SK-N-SH (cell line): Measurements from ENCODE around the gene CNST. TPM values are rescaled to one million over a fixed set of nuclear protein-coding genes. Genes with fewer than 3 reads are reported as not detected.

ENCODE experiments used
- CTCF ChIA-PET: fragments of 300-600, 350-600 bp; formaldehyde crosslinking; extraction: SDS; loops from one replicate; lab custom pipeline; 2021; lab: Yijun Ruan, JAX
- POLR2A ChIA-PET: fragments of 350-600 bp; sonication (Branson Sonifier 250); formaldehyde crosslinking; extraction: SDS; loops from one replicate; lab custom pipeline; 2020; ENCODE audit warnings: antibody characterized with exemption, inconsistent platforms; lab: Yijun Ruan, JAX
- DNase-seq: peaks from one replicate; pipeline ENCODE4 v3.0.0; 2012
- H2AFZ ChIP-seq: fragments of 200-600 bp; sonication (generic); 2 replicates; pipeline ENCODE4 v1.8.1; 2016; ENCODE audit warnings: antibody characterized with exemption, mild to moderate bottlenecking, low read depth
- H3F3A ChIP-seq: fragments of 200-600 bp; sonication (generic); replicated peaks from 2 replicates; pipeline ENCODE3; 2016; ENCODE audit warnings: antibody characterized with exemption, mild to moderate bottlenecking; ENCODE audit not compliant: insufficient read depth
- H3K27ac ChIP-seq, 2 experiments: fragments of 200-500 bp in 1 of 2; fragments of 200-600 bp in 1 of 2; sonication (Bioruptor generic) in 1 of 2; sonication (generic), shearing (Covaris generic) in 1 of 2; 2 replicates each; pipeline versions ENCODE4 v1.5.1 to v1.6.1; 2014 to 2016; ENCODE audit warnings: low read depth in 2 of 2, inconsistent platforms in 1 of 2, low read length in 1 of 2, mild to moderate bottlenecking in 1 of 2, mixed read lengths in 1 of 2
- H3K27me3 ChIP-seq: fragments of 200-600 bp; sonication (generic), shearing (Covaris generic); 2 replicates; pipeline ENCODE4 v1.6.1; 2016; ENCODE audit warnings: mixed run types; ENCODE audit not compliant: insufficient read depth
- H3K36me3 ChIP-seq, 2 experiments: fragments of 200-500 bp in 1 of 2; fragments of 200-600 bp in 1 of 2; sonication (Bioruptor generic) in 1 of 2; sonication (generic) in 1 of 2; replicated peaks in 1 of 2; 2 replicates each; pipeline versions ENCODE3 to v1.5.1; 2014 to 2016; ENCODE audit warnings: low read length in 1 of 2, mild to moderate bottlenecking in 1 of 2; ENCODE audit not compliant: insufficient read depth in 2 of 2, control insufficient read depth in 1 of 2
- H3K4me1 ChIP-seq, 2 experiments: fragments of 200-500 bp in 1 of 2; fragments of 200-600 bp in 1 of 2; sonication (Bioruptor generic) in 1 of 2; sonication (generic), shearing (Covaris generic) in 1 of 2; 2 replicates each; pipeline versions ENCODE4 v1.5.1 to v1.6.1; 2014 to 2016; ENCODE audit warnings: low read depth in 1 of 2, low read length in 1 of 2, mixed run types in 1 of 2; ENCODE audit not compliant: insufficient read depth in 2 of 2, control insufficient read depth in 1 of 2
- H3K4me2 ChIP-seq: fragments of 200-600 bp; sonication (generic), shearing (Covaris generic); 2 replicates; pipeline ENCODE4 v1.6.1; 2017; ENCODE audit warnings: mixed run types
- H3K4me3 ChIP-seq, 2 experiments: fragments of 200-500 bp in 1 of 2; fragments of 200-600 bp in 1 of 2; sonication (Bioruptor generic) in 1 of 2; sonication (generic), shearing (Covaris generic) in 1 of 2; 2 replicates each; pipeline versions ENCODE4 v1.5.1 to v1.8.1; 2014 to 2016; ENCODE audit warnings: low read depth in 2 of 2, inconsistent platforms in 1 of 2, low read length in 1 of 2, mild to moderate bottlenecking in 1 of 2, mixed read lengths in 1 of 2, moderate library complexity in 1 of 2
- H3K79me2 ChIP-seq: fragments of 200-600 bp; sonication (generic); 2 replicates; pipeline ENCODE4 v1.8.1; 2017; ENCODE audit warnings: mild to moderate bottlenecking; ENCODE audit not compliant: insufficient read depth
- H3K9ac ChIP-seq: fragments of 200-600 bp; sonication (generic); 2 replicates; pipeline ENCODE4 v1.6.1; 2017; ENCODE audit warnings: mixed run types
- H3K9me2 ChIP-seq: fragments of 200-600 bp; sonication (generic); 2 replicates; pipeline ENCODE4 v1.6.1; 2017; ENCODE audit warnings: mixed run types
- H3K9me3 ChIP-seq: fragments of 200-600 bp; sonication (generic); 2 replicates; pipeline ENCODE4 v1.6.1; 2017; ENCODE audit warnings: mixed run types, mild to moderate bottlenecking, moderate library complexity
- H4K20me1 ChIP-seq: fragments of 200-600 bp; sonication (generic); 2 replicates; pipeline ENCODE4 v1.6.1; 2017; ENCODE audit warnings: mild to moderate bottlenecking, mixed run types; ENCODE audit not compliant: insufficient read depth
- CHD2 ChIP-seq: fragments of 150-350 bp; IDR thresholded peaks from 2 replicates; pipeline ENCODE4 v1.6.1; 2018; ENCODE audit warnings: low read length; ENCODE audit not compliant: partially characterized antibody
- ELF1 ChIP-seq: IDR thresholded peaks from 2 replicates; pipeline ENCODE4 v1.4.0; 2012
- EP300 ChIP-seq, 2 experiments: IDR thresholded peaks; 2 replicates each; pipeline versions ENCODE4 v1.4.0 to v1.6.1; 2012; ENCODE audit warnings: borderline replicate concordance in 1 of 2, low read depth in 1 of 2, low read length in 1 of 2
- EZH2phosphoT487 ChIP-seq: fragments of 200-600 bp; sonication (generic); IDR thresholded peaks from 2 replicates; pipeline ENCODE4 v1.6.1; 2017; ENCODE audit warnings: low read depth, mixed run types, mild to moderate bottlenecking, antibody characterized with exemption, moderate library complexity, borderline replicate concordance
- FOXJ3 ChIP-seq: sonication (generic); formaldehyde crosslinking; IDR thresholded peaks from 2 replicates; pipeline ENCODE4 v1.5.1; 2020; ENCODE audit warnings: mild to moderate bottlenecking, missing genetic modification reagents
- GATA2 ChIP-seq: sonication (generic); formaldehyde crosslinking; IDR thresholded peaks from 2 replicates; pipeline ENCODE4 v1.5.0; 2020; ENCODE audit warnings: mild to moderate bottlenecking, missing genetic modification reagents
- NFIC ChIP-seq: IDR thresholded peaks from 2 replicates; pipeline ENCODE4 v1.4.0; 2012; ENCODE audit warnings: borderline replicate concordance
- NRF1 ChIP-seq: IDR thresholded peaks from 2 replicates; pipeline ENCODE4 v1.6.1; 2012; ENCODE audit warnings: low read depth, mild to moderate bottlenecking, low read length
- RAD21 ChIP-seq: IDR thresholded peaks from 2 replicates; pipeline ENCODE4 v1.6.1; 2012; ENCODE audit warnings: mild to moderate bottlenecking, low read length
- RCOR1 ChIP-seq: fragments of 150-350 bp; IDR thresholded peaks from 2 replicates; pipeline ENCODE4 v1.6.1; 2017; ENCODE audit warnings: antibody characterized with exemption, low read length
- RXRA ChIP-seq: IDR thresholded peaks from 2 replicates; pipeline ENCODE4 v1.4.0; 2012; ENCODE audit warnings: low read depth, mild to moderate bottlenecking, borderline replicate concordance
- SMC3 ChIP-seq: IDR thresholded peaks from 2 replicates; pipeline ENCODE4 v1.6.1; 2012; ENCODE audit warnings: low read depth, low read length, improper control_type of control experiment
- TEAD4 ChIP-seq: IDR thresholded peaks from 2 replicates; pipeline ENCODE4 v1.4.0; 2012; ENCODE audit warnings: mild to moderate bottlenecking, borderline replicate concordance; ENCODE audit not compliant: insufficient read depth
- YY1 ChIP-seq: IDR thresholded peaks from 2 replicates; pipeline ENCODE4 v1.4.0; 2012; ENCODE audit warnings: low read depth, mild to moderate bottlenecking
- WGBS: methylation state at CpG from one replicate; pipeline ENCODE4 v1.1.6; 2017; ENCODE audit warnings: low lambda C conversion rate; 5-methylcytosine and 5-hydroxymethylcytosine counted together
- polyA plus RNA-seq, 3 experiments: library from polyadenylated mRNA; depleted of rRNA; stranded (reverse); fragments of >200 nt; gene quantifications; 2 replicates each; pipeline ENCODE4 v1.2.3, GENCODE V29; 2012
- TF ChIP-seq, protein P1 (sequence below): fragments of 150-350 bp; IDR thresholded peaks from 2 replicates; pipeline ENCODE4 v1.6.1; 2017; ENCODE audit warnings: antibody characterized with exemption, low read length, low read depth, borderline replicate concordance
- TF ChIP-seq, protein P2 (sequence below): IDR thresholded peaks from 2 replicates; pipeline ENCODE4 v1.6.1; 2012; ENCODE audit warnings: mild to moderate bottlenecking, low read depth, low read length, moderate library complexity
- TF ChIP-seq, protein P3 (sequence below): IDR thresholded peaks from 2 replicates; pipeline ENCODE4 v1.4.0; 2012; ENCODE audit warnings: low read depth, borderline replicate concordance
- TF ChIP-seq, protein P4 (sequence below): IDR thresholded peaks from 2 replicates; pipeline ENCODE4 v1.4.0; 2012; ENCODE audit warnings: low read depth
- TF ChIP-seq, protein P5 (sequence below): IDR thresholded peaks from 2 replicates; pipeline ENCODE4; 2012

CNST gene
- polyA plus RNA-seq, 1 of the 3 experiments (the other 2 are of a cell fraction): 21.7 TPM

DNA sequence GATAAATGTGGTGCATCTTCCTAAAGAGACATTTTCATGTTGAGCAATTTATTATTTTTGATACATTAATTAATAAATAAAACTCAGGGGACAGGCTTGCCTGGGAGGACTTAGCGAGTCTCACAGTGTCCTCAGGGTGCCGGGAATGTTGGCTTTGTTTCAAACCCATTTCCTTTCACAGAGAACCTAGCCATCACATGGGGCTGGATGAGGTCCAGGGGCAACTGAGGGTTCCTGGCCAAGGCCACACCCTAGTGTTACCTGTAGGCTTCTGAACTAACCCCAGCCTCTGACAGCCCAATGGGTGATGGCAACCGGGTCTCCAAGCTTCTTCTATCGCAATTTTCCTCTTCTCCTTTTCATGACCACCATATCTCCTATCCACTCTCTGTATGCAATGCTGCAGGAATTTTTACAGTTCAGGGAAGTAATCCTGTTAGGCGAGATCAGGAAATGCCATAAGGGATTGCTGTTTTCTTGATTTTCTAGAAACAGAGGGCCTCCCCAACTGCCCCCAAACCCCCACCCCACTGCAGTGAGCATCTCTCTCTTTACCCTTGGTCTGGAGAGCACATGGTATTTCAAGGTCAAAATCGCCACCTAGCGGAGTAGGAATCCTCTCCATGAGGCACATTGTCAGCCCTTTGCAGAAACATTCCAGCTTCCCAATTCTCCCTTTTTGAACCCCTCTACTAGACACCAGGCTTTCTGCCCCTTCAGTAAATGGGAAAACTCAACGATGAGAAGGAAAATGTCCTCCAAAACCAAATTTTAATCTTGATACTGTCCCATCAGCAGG is 37.1 kb upstream of the CNST start:
- CTCF ChIA-PET: no interaction called here
- DNase-seq: no peak

DNA sequence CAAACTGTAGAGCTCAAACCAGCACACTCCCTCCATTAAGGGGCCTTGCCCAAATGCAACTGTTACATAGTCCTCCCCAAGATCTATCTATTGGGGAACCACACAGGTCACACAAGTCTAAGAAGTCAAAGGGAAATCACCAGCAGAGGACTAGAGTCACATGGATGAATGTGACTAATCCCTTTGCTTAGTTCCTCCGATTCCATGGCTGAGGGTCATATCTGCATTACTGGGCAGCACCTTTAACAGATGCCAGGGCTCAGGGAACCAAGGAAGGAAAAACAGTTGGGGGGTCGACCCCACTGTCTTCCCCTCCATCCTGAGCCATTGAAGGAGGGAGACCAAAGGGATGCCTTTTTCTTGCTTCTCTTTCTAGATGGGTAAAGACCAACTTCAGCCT is 35.8 kb upstream of the CNST start:
- H3K79me2 ChIP-seq: no peaks in the 10 kb centered on the region
- CTCF ChIA-PET: interaction anchor here (1.2 kb wide), 1 partner anchor 33 kb away, joined by 3 read pairs; no protein-coding TSS in a partner anchor
- TF ChIP-seq GATA2 (CRISPR knock-in tag) (no peak), RCOR1 (no peak), CHD2 (no peak), SMC3 (no peak), EP300 (IDR thresholded peaks at IDR 0.05; ENCODE audit: borderline replicate concordance in 1 of 2, low read depth in 1 of 2, low read length in 1 of 2) (no peak), EZH2phosphoT487 (no peak)
- TF ChIP-seq, protein P1, sequence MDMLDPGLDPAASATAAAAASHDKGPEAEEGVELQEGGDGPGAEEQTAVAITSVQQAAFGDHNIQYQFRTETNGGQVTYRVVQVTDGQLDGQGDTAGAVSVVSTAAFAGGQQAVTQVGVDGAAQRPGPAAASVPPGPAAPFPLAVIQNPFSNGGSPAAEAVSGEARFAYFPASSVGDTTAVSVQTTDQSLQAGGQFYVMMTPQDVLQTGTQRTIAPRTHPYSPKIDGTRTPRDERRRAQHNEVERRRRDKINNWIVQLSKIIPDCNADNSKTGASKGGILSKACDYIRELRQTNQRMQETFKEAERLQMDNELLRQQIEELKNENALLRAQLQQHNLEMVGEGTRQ: no peak
- TF ChIP-seq, protein P2, sequence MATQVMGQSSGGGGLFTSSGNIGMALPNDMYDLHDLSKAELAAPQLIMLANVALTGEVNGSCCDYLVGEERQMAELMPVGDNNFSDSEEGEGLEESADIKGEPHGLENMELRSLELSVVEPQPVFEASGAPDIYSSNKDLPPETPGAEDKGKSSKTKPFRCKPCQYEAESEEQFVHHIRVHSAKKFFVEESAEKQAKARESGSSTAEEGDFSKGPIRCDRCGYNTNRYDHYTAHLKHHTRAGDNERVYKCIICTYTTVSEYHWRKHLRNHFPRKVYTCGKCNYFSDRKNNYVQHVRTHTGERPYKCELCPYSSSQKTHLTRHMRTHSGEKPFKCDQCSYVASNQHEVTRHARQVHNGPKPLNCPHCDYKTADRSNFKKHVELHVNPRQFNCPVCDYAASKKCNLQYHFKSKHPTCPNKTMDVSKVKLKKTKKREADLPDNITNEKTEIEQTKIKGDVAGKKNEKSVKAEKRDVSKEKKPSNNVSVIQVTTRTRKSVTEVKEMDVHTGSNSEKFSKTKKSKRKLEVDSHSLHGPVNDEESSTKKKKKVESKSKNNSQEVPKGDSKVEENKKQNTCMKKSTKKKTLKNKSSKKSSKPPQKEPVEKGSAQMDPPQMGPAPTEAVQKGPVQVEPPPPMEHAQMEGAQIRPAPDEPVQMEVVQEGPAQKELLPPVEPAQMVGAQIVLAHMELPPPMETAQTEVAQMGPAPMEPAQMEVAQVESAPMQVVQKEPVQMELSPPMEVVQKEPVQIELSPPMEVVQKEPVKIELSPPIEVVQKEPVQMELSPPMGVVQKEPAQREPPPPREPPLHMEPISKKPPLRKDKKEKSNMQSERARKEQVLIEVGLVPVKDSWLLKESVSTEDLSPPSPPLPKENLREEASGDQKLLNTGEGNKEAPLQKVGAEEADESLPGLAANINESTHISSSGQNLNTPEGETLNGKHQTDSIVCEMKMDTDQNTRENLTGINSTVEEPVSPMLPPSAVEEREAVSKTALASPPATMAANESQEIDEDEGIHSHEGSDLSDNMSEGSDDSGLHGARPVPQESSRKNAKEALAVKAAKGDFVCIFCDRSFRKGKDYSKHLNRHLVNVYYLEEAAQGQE: no peak
- TF ChIP-seq, protein P3, sequence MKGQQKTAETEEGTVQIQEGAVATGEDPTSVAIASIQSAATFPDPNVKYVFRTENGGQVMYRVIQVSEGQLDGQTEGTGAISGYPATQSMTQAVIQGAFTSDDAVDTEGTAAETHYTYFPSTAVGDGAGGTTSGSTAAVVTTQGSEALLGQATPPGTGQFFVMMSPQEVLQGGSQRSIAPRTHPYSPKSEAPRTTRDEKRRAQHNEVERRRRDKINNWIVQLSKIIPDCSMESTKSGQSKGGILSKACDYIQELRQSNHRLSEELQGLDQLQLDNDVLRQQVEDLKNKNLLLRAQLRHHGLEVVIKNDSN: no peak
- TF ChIP-seq, protein P4, sequence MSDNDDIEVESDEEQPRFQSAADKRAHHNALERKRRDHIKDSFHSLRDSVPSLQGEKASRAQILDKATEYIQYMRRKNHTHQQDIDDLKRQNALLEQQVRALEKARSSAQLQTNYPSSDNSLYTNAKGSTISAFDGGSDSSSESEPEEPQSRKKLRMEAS: no peak

More for the DNA sequence above, 37.1 kb upstream of the CNST start:
- no peaks in the 10 kb centered on the region for H3K9me2 ChIP-seq
- H3K36me3 ChIP-seq: no peaks in the 10 kb centered on the region
- POLR2A ChIA-PET: no interaction called here
- H3K4me1 ChIP-seq: no peaks in the 10 kb centered on the region; a peak in 2 of 4 replicates
- H2AFZ ChIP-seq: no peak overlapping the region
- TF ChIP-seq FOXJ3 (CRISPR knock-in tag): no peak
- TF ChIP-seq, protein P5, sequence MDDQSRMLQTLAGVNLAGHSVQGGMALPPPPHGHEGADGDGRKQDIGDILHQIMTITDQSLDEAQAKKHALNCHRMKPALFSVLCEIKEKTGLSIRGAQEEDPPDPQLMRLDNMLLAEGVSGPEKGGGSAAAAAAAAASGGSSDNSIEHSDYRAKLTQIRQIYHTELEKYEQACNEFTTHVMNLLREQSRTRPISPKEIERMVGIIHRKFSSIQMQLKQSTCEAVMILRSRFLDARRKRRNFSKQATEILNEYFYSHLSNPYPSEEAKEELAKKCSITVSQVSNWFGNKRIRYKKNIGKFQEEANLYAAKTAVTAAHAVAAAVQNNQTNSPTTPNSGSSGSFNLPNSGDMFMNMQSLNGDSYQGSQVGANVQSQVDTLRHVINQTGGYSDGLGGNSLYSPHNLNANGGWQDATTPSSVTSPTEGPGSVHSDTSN: no peak
- TF ChIP-seq, protein P3: no peak
- no peak for TF ChIP-seq TEAD4
- no peak for TF ChIP-seq EP300 (IDR thresholded peaks at IDR 0.05; ENCODE audit: borderline replicate concordance in 1 of 2, low read depth in 1 of 2, low read length in 1 of 2)
- no peak for TF ChIP-seq ELF1
- TF ChIP-seq, protein P4: no peak
- no peak for TF ChIP-seq RXRA
- TF ChIP-seq RCOR1: no peak
- TF ChIP-seq YY1: no peak
- TF ChIP-seq RAD21: no peak
- no peak for TF ChIP-seq NFIC
- TF ChIP-seq NRF1: no peak
- no peaks in the 10 kb centered on the region for H3F3A ChIP-seq
- no peak overlapping the region for H3K4me3 ChIP-seq
- WGBS: 37% methylated on average over 8 of the region's 8 CpGs
- no peaks in the 10 kb centered on the region for H3K27me3 ChIP-seq
- no peak overlapping the region for H3K9ac ChIP-seq
- no peaks in the 10 kb centered on the region for H4K20me1 ChIP-seq
- no peaks in the 10 kb centered on the region for H3K79me2 ChIP-seq
- no peak overlapping the region for H3K27ac ChIP-seq
- H3K9me3 ChIP-seq: no peaks in the 10 kb centered on the region
- no peak overlapping the region for H3K4me2 ChIP-seq

More for the DNA sequence above, 35.8 kb upstream of the CNST start:
- no peak for DNase-seq
- WGBS: 17% methylated on average over 2 of the region's 2 CpGs
- H3K4me1 ChIP-seq: no peaks in the 10 kb centered on the region; a peak in 2 of 4 replicates
- H3K9me2 ChIP-seq: no peaks in the 10 kb centered on the region
- H3K36me3 ChIP-seq: no peaks in the 10 kb centered on the region
- H3K4me2 ChIP-seq: no peak overlapping the region
- H2AFZ ChIP-seq: no peak overlapping the region
- H3K9ac ChIP-seq: no peak overlapping the region
- H3F3A ChIP-seq: no peaks in the 10 kb centered on the region
- no peak overlapping the region for H3K27ac ChIP-seq
- H3K9me3 ChIP-seq: no peaks in the 10 kb centered on the region
- H3K27me3 ChIP-seq: no peaks in the 10 kb centered on the region
- H4K20me1 ChIP-seq: no peaks in the 10 kb centered on the region
- no peak overlapping the region for H3K4me3 ChIP-seq
- POLR2A ChIA-PET: no interaction called here
